H54 (cell line): Measurements from ENCODE around the gene BCAS1.
A peak's percentile ranks its signal among the peaks of the same experiment; 100 is the strongest.

Experiments
- DNase-seq: peaks from one replicate; pipeline ENCODE4 v3.0.0; 2011; ENCODE audit warnings: low spot score, mixed read lengths; ENCODE audit not compliant: insufficient read length
- FAIRE-seq: peaks from 3 replicates; lab custom pipeline; 2011; peaks lifted over from hg19 to GRCh38; lab: Jason Lieb, UNC
- POLR2A ChIP-seq: IDR thresholded peaks from 2 replicates; pipeline ENCODE4 v1.6.1; 2011; ENCODE audit warnings: low read depth, mild to moderate bottlenecking, low read length

Gene BCAS1

GRCh38 chr20:53915446-53916172 lies 154.8 kb downstream of the BCAS1 start:
- DNase-seq = peak; percentile 75
- FAIRE-seq = no peak
- no peak for TF ChIP-seq POLR2A

- no peak for TF ChIP-seq POLR2A
- DNase-seq (no peak), FAIRE-seq (no peak)
Observed at GRCh38 chr20:53914781-53915445, 155.5 kb downstream of the BCAS1 start.

GRCh38 chr20:53914091-53914780 lies 156.2 kb downstream of the BCAS1 start:
- DNase-seq (no peak), FAIRE-seq (no peak)
- TF ChIP-seq POLR2A = no peak

- DNase-seq (no peak), FAIRE-seq (no peak)
- TF ChIP-seq POLR2A = no peak
Observed at GRCh38 chr20:53911301-53911700, 159.1 kb downstream of the BCAS1 start.

- no peak for TF ChIP-seq POLR2A
- no peak for FAIRE-seq
- DNase-seq = no peak
Observed at GRCh38 chr20:53910351-53911002, 159.9 kb downstream of the BCAS1 start.

GRCh38 chr20:53907968-53908751 lies 162.2 kb downstream of the BCAS1 start:
- no peak for TF ChIP-seq POLR2A
- no peak for FAIRE-seq
- no peak for DNase-seq

DNA sequence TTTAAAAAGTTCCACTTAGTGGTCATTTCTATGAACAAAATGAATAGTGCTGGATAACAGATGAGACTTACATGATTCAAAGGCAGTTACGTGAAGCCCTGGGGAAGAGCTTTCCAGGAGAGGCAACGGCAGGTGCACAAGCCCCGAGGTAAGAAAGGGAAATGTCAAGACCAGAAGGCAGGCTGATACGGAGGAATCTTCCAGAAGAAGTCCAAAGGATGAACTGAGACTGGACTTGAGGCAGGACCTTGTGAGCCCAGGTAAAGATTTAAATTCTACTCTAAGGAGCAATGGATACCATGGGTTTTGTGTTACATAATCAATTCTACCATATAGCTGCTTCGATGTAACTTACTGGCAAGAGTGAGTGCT lies 164.6 kb downstream of the BCAS1 start:
- no peak for TF ChIP-seq POLR2A
- FAIRE-seq (no peak), DNase-seq (no peak)

DNA sequence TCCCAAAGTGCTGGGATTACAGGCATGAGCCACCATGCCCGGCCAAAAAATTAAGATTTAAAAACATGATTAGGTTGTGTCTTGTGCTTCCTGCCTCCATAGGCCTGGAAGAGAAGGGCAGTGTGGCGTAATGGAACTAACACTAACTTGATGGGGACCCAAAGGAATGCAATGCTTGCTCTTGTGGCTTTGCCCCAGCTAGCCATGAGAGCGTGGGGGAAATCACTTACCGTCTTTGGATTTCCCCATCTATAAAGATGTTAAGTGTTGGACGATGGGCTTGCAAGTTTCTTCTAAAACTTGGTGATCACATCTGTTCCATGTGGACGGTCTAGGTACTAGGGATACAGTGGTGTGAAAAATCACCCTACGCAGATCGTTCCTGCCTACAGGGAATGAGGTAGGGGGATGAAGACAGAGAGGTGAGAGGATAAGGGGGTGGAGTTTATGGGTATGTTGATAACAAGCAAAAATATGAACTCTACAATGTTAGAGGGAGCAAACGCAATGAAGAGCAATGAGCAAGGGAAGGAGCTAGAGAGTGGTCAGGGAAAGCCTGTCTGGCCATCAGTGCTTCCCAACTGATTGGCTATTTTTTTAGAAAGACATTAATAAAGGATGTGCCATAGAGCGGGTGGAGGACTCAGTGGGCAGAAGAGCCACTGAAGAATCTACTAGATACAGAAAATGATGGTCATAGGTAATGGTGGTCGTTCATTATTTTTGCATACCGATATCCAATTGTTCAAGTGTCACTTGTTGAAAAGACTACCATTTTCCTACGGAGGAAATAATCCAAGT lies 165.2 kb downstream of the BCAS1 start:
- TF ChIP-seq POLR2A = no peak
- no peak for FAIRE-seq
- no peak for DNase-seq

GRCh38 chr20:53904261-53904660 lies 166.1 kb downstream of the BCAS1 start:
- TF ChIP-seq POLR2A = no peak
- FAIRE-seq = no peak
- no peak for DNase-seq

DNA sequence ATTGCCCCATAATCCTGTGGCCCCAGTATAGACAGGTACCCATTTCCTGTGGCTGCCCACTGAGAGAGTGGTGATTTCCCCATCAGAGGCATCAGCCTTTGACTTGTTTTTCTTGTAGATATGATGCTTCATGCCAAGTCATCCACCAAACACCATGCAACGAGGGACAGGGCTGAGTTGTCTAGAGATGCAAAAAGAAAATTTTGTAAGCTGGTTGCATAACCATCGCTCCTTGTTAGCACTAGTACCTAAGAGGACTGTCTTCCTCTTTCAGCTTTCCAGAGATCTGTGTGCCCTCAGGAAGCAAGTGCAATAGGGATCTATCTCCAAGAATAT lies 166.8 kb downstream of the BCAS1 start:
- TF ChIP-seq POLR2A = no peak
- no peak for FAIRE-seq
- DNase-seq = no peak

DNA sequence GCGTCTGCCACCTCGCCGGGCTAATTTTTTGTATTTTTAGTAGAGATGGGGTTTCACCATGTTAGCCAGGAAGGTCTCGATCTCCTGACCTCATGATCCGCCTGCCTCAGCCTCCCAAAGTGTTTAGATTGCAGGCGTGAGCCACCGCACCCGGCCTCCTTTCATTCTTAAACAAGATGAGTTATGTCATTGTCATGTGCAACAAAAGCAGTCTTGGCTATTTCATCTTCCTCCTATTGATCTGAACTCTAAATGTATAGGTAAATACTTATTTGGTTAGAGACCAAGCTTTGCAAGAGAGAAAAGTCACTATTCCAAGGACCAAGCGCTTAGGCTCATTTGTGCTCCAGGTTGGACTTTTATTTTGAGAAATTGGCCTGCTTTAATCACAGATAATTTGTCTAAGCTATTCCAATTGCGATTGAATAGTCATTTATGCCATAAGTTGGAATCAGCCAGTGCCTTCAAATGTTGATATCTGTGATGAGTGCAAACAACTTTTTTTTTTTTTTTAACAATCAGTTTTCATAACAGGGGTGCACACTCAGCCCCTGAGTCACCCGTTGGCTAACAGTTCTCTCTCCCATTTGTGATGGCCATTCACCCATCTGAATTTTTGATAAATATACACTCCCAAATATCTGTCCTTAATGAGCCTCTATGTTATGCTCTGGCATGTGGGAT lies 167.3 kb downstream of the BCAS1 start:
- no peak for TF ChIP-seq POLR2A
- DNase-seq = no peak
- no peak for FAIRE-seq

DNA sequence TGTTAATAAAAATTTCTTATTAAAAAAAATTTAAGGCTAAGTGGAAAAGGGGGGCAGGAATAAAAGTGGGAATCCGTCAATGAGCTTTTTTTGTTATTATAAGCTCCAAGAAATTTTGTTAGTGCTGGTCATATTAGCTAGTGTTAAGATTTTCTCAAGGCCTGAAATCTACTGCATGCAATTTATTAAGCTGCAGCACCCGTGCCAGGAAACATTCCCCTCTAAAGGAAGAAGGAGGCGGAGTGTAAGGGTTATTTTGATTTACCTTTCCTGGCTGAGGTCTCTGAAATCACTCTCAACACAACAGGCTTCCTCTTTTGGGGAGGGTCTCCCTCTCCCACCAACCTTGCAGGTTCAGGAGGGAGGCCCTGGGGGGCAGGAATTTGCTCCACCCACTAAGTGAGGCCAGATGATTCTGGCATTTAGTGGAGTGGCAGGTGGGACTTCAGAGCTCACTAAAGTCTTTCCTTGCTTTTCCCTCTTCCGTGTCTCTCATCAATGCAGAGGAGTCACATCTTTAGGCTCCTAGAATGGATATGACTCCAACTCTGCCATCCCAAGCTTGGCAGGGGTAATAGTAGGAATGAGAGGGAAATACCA lies 168.8 kb downstream of the BCAS1 start:
- no peak for DNase-seq
- no peak for FAIRE-seq
- TF ChIP-seq POLR2A = no peak

DNA sequence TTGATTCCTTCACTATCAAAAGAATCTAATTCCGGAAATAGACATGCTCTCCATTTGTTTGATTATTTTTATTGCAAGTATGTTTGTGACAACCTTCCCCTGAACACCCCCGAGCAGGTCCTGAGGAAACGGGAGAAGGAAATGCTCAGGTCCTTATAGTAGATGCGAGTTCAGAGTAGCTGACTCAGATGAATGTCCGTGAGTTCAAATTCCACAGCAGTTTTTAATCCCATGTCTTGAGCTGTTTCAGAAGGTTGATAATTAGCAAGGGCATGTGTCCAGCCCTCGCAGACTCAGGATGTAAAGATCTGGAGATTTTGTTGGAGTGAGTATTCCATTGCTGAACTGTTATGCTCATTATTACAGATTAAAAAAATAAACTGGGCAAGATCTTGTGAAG lies 169.3 kb downstream of the BCAS1 start:
- no peak for FAIRE-seq
- no peak for DNase-seq
- TF ChIP-seq POLR2A = no peak
